Measurements from ENCODE around the gene GOLGA6C.

GRCh38 chr15:75231836-75232235 lies 26.3 kb upstream of the GOLGA6C start:
- TF ChIP-seq POLR2AphosphoS5 (IDR thresholded peaks at IDR 0.05) (no peak), POLR2A (IDR thresholded peaks at IDR 0.05) (no peak), CTCF (IDR thresholded peaks at IDR 0.05) (no peak)

All from breast epithelium (tissue), 3 donors.